NCI-H2227 (cell line): Measurements from ENCODE around the gene RBFOX2.
"Not testable (repeated sequence)": the region's sequence is repeated elsewhere in the genome, so short reads cannot be mapped to it uniquely, and the experiment has no call there.

Source experiments
- DNase-seq: peaks from one replicate; lab custom pipeline; 2025; ENCODE audit not compliant: unreplicated experiment; lab: John Stamatoyannopoulos, UW

The RBFOX2 gene

DNA sequence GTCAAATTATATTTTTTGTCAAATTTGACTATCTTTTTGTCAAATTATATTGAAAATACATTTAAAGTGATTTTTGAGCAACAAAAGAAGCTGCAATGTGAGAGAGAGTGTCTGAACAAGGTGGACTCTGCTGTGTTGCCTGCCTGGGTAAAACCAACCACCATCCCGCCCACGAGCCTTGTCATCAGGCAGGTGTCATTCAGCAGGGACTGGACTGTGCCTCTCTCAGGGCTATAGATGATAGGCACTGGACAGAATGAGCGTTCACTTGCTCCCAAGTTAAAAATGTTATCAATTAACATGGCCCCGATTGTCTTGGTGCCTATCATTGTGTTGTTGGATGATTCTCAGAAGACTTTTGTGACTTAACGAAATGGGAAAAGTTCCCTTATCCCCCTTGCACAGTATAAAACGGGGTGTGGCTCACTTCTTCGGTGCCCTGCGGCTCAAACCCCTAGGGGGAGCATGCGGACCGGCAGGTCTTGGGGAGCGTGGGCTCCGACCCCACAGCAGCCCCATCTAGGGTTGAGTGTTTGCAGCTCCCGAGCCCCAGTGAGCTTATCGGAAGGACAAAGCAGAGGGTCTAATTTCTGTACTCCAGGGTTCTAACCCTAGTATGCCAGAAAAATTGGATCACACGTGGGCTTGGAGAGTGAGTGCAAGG, 309.3 kb downstream of the RBFOX2 start:
- DNase-seq = no peak

DNA sequence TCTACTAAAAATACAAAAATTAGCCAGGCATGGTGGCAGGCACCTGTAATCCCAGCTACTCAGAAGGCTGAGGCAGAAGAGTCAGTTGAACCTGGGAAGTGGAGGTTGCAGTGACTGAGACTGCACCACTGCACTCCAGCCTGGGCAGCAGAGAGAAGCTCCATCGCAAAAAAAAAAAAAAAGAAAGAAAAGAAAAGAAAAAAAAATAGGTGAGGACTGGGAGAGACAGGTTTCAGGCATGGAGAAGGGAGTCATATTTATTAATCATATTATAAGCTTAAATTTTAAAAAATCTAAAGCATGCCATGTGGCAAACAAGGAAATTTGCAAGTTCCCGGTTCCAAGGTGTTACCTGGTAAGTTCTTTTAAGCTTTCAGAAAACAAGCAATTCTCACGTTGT, 311.1 kb downstream of the RBFOX2 start, which contains the start of gene APOL5:
APOL5 (plus strand) TSS at position 301 of the 400 bp plus-strand sequence; CDS start at position 301, 0 bp downstream.
- no peak for DNase-seq

DNA sequence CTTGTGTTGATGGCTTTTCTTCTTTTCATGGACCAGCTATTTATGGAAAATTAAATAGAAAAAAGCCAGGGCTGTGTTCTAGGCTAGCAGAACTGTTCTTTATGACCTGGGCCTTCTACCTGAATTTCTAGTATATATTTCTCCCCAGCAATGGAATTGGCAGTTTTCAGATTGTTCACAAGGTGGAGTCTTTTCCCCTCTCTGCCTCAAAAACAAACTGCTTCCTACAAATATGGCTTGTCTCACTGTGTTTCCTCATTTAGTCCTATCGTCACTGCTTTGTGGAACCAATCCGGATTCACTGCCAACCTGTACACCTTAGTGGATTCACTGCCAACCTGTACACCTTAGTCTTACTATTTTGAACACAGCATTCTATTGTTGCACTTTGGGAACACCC, 316.0 kb downstream of the RBFOX2 start:
- no peak for DNase-seq

DNA sequence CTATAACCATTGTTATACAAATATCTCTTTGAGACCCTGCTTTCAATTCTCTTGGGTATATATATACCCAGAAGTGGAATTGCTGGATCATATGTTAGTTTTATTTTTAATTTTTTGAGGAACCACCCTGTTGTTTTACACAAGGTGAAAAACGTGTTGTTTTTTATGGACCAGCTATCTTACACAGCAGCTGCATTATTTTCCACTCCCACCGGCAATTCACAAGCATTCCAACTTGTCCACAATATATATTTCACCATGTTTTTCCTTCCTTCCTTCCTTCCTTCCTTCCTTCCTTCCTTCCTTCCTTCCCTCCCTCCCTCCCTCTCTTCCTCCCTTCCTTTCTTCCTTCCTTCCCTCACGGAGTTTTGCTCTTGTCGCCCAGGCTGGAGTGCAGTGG, 317.3 kb downstream of the RBFOX2 start:
- no peak for DNase-seq

DNA sequence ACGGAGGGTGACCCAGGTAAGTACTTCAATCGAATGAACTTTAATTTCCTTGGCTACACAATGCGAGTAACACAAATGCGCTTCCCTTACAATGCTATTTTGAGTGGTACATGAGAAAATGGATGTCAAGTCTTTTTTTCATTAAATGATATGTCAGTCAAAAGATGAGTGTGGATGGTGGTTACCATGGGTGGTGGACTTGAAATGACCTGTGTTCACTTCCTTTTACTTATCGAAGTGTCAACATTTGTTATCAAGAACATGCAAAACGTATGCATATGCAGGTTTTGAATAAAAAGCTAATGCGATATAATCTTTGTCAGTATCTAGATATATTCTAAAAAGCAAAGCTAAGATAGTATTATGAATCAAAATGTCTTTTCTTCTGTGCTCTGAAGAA, 319.7 kb downstream of the RBFOX2 start:
- no peak for DNase-seq

DNA sequence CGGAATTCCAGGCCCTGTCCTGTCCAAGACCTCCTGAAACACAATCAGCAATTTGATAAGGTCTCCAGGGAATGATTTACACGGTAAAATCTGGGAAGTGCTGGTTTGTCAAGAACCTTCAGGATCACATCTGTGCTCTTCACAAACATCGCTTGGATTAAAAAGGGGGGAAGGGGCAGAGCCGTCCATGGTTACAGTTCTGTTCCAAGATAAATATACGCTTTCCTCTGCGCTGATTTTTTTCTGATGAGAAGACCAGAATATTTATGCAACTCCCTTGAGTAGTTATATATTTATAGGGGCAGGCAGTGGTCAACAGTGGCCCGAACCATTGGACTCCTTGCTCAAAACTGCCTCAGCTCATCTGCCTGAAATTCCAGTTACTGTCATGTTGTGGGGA, 320.2 kb downstream of the RBFOX2 start:
- no peak for DNase-seq

DNA sequence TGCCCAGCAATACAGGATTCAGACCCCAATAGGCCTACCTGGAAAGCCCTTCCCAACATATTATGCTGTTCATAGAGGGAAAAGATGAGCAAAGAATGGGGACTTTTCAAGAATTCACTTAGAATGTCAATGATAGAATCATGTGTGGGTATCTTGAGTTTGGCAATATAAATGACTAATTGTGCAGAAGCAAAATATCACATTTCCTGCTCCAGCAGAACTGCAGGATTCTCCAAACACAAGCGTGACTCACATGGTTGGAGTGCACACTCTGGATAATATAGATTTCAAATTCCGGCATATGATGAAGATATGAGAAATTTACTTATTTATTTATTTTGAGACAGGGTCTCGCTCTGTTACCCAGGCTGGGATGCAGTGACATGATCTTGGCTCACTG, 323.5 kb downstream of the RBFOX2 start:
- no peak for DNase-seq

DNA sequence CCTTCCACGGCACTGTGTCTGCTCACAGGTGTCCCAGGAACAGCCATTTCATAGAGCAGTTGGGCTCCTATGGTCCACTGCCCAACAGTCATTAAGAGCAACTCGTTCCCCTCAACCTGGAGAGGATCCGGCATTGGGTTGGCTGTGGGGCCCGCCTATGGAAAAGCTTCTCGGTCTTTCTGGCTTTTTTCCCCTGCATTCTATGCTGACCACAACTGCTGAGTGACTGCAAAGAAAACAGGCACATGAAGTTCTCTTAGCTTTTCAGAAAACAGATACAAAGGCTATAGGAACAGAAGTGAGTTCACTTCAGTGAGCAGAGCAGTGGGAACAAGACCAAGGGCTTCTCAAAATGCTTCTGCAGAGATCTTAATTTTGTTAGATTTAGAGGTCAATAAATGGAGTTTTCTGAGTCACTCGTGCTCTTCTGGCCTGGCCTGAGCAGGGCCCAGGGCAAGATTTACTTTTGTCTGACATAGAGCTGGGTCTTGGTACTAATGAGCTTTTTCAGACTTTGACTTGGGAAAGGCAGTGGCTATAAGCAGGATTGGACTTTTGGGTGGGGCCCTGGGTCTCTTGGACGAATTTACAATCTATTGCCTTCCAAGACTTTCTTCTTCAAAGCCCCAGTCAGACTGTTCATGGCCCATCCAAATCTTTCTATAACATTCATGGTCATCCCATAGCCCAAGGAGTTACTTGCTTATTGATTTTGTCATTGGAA, 324.6 kb downstream of the RBFOX2 start:
- DNase-seq = no peak

DNA sequence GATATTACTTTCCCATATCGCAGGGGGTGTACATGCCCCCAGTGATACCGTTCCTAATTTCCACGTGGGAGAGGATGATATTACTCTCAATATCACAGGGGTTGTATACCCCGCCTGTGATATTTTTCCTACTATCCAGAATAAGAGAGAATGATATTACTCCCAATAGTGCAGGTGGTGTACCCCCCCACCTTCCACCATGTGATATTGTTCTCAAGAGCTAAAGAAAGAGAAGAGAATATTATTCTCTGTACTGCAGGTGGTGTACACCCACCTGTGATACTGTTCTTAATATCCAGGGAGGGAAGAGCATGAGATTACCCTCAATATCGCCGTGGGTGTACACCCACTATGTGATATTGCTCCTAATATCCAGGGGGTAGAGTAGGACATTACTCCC, 328.8 kb downstream of the RBFOX2 start:
- not testable (repeated sequence) for DNase-seq

DNA sequence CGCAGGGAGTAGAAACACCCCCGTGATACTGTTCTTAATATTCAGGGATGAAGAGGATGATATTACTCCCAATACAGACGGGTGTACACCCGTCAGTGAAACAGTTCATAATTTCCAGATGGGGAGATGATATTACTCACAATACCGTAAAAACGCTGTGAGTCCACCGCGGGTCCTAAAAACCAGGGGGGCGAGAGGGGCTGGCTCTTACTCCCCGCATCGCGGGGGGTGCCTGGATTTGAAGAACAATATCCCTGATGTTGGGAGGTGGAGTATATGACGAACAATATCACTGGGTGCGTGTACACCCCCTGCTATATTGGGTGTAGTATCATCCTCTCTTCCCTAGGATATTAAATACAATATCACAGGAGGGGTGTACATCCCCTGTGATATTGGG, 331.5 kb downstream of the RBFOX2 start:
- no peak for DNase-seq

DNA sequence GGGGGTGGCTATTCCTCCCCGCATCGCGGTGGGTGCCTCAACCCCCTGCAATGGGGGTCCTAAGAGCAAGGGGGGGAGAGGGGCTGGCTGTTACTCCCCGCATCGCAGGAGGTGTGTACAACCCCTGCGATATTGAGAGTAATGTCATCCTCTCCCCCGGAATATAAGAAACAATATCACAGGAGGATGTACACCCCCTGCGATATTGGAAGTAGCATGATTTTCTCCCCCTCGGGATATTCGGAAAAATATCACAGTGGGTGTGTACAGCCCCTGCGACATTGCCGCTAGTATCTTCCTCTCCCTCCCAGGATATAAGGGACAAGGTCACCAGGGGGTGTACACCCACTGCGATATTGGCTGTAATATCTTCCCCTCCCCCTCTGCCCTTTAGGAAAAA, 333.4 kb downstream of the RBFOX2 start:
- no peak for DNase-seq

DNA sequence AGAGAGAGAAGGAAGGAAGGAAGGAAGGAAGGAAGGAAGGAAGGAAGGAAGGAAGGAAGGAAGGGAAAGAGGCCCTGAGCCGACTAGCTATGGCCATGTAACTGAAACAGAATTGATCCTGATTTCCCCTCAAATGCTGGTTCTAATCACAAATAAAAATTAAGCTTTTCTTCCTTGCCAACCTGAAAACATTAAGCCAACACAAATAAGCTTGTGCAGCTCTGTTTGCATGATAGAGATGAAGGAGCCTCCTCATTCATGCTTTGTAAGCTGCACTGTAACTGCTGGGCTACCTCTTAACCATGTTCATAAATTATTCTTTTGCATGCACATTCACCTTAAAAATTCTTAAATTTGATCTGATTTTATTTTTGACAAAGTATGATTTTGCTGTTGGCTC, 338.6 kb downstream of the RBFOX2 start:
- no peak for DNase-seq

DNA sequence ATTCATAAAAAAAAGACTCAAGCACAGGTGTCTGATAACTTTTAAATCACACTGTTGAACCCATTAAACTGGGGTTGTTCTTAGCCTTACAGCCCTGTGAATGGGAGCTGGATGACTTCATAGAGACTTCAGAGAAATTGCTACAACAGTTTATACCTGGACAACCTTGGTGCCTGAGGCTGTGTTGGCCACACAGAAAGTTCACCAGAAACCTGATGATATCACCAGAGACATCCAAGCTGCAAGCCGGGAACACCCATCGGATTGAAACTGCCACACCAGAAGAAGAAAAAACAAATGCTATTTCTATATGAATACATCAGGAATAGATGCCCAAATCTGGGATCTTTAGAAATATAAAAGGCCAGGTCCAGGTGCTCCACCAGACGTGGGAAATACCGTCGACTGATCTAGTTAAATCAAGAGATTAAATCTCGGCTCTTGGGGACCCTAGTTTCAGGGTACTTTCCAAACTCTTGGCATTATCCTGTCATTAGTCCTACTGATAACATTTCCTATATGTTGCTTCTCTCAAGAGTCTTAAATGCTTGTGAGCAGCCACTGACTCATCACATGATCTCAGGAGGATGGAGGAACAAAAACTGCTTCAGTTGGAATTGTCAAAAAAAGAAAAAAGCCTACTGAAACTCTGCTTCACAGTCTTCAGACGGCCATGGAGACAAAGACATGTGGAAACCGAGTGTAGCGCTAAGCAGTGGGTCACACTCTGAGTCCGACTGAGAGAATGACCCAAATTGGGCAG, 339.5 kb downstream of the RBFOX2 start:
- DNase-seq = no peak
